Measurements from ENCODE around the gene GSX2. TPM values are rescaled to one million over a fixed set of nuclear protein-coding genes. Genes with fewer than 3 reads are reported as not detected.

Gene GSX2
- polyA plus RNA-seq (2012; ENCODE audit: insufficient read length, low read depth): not detected

DNA sequence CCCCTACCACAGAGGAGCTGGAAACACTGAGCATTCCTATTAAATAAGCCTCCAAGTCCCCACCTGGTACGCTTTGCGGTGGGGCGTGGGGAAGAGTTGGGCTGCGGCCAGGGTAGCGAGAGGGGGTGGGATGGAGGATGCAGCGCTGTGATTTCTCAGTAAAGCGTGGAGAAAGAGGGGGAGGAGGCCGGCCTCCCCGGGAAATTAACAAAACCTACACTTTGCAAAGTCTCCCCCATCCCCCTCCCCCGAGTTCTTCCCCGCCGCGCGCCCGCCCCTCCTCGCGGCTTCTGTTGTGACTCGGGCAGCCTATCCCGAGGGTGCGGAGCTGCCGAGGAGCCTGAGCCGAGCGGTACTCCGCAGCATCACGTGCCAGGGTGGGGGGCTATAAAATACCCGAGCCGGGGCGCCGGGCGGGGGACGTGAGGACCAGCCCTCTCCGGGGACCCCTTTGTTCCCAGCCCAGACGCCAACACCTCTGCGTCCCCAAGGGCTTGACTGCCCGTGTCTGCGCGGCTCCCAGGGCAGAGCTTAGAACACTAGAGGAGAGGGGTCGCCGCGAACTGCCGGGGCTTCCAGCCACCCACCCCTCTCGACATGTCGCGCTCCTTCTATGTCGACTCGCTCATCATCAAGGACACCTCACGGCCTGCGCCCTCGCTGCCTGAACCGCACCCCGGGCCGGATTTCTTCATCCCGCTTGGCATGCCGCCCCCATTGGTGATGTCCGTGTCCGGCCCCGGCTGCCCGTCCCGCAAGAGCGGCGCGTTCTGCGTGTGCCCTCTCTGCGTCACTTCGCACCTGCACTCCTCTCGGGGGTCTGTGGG lies at the start of gene GSX2:
Gene GSX2 (plus strand): TSS at position 416 of the 827 bp plus-strand sequence. CDS start 182 bp downstream, at position 598.
- TF ChIP-seq TAF1 (IDR thresholded peaks at IDR 0.05; ENCODE audit: borderline replicate concordance, insufficient read depth, low read length) (no peak), POLR2AphosphoS5 (IDR thresholded peaks at IDR 0.05; ENCODE audit: low read depth, low read length) (no peak), FOXP2 (optimal IDR thresholded peaks at IDR 0.05; ENCODE audit: borderline replicate concordance, extremely low read depth, extremely low read length, insufficient read depth) (no peak), SIN3A (IDR thresholded peaks at IDR 0.05; ENCODE audit: borderline replicate concordance, insufficient read depth, low read length) (no peak)
- TF ChIP-seq, protein P1, sequence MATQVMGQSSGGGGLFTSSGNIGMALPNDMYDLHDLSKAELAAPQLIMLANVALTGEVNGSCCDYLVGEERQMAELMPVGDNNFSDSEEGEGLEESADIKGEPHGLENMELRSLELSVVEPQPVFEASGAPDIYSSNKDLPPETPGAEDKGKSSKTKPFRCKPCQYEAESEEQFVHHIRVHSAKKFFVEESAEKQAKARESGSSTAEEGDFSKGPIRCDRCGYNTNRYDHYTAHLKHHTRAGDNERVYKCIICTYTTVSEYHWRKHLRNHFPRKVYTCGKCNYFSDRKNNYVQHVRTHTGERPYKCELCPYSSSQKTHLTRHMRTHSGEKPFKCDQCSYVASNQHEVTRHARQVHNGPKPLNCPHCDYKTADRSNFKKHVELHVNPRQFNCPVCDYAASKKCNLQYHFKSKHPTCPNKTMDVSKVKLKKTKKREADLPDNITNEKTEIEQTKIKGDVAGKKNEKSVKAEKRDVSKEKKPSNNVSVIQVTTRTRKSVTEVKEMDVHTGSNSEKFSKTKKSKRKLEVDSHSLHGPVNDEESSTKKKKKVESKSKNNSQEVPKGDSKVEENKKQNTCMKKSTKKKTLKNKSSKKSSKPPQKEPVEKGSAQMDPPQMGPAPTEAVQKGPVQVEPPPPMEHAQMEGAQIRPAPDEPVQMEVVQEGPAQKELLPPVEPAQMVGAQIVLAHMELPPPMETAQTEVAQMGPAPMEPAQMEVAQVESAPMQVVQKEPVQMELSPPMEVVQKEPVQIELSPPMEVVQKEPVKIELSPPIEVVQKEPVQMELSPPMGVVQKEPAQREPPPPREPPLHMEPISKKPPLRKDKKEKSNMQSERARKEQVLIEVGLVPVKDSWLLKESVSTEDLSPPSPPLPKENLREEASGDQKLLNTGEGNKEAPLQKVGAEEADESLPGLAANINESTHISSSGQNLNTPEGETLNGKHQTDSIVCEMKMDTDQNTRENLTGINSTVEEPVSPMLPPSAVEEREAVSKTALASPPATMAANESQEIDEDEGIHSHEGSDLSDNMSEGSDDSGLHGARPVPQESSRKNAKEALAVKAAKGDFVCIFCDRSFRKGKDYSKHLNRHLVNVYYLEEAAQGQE (IDR thresholded peaks at IDR 0.05; ENCODE audit: insufficient read depth in 1 of 2, low read depth in 2 of 2, low read length in 2 of 2): no peak

DNA sequence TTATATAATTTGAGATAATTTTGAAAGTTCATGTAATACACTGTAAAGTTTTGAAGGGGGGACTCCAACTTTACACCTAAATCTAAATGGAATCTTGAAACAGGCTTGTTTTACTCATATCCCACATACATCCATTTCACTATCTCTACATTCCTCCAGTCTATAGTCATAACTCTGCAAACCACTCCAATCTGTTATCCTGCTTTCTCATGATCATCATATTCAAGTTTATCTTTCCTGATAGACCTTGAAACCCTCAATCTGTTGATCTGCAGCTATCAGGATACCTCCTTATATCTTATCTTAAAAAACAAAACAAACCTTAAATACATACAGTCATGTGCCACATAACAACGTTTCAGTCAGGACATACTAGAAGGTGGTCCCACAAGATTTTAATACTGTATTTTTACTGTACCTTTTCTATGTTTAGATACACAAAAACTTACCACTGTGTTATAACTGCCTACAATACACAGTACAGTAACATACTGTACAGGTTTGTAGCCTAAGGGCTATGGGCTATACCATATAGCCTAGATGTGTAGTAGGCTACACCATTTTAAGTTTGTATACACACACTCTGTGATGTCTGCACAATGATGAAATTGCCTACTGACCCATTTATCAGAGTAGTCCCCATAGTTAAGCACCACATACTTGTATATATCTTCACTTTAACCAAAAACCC lies 49.6 kb upstream of the GSX2 start:
- no peak for TF ChIP-seq FOXP2 (optimal IDR thresholded peaks at IDR 0.05; ENCODE audit: borderline replicate concordance, extremely low read depth, extremely low read length, insufficient read depth)
- TF ChIP-seq TAF1 (IDR thresholded peaks at IDR 0.05; ENCODE audit: borderline replicate concordance, insufficient read depth, low read length): no peak
- no peak for TF ChIP-seq SIN3A (IDR thresholded peaks at IDR 0.05; ENCODE audit: borderline replicate concordance, insufficient read depth, low read length)
- TF ChIP-seq POLR2AphosphoS5 (IDR thresholded peaks at IDR 0.05; ENCODE audit: low read depth, low read length): no peak
- TF ChIP-seq, protein P1 (IDR thresholded peaks at IDR 0.05; ENCODE audit: insufficient read depth in 1 of 2, low read depth in 2 of 2, low read length in 2 of 2): no peak

DNA sequence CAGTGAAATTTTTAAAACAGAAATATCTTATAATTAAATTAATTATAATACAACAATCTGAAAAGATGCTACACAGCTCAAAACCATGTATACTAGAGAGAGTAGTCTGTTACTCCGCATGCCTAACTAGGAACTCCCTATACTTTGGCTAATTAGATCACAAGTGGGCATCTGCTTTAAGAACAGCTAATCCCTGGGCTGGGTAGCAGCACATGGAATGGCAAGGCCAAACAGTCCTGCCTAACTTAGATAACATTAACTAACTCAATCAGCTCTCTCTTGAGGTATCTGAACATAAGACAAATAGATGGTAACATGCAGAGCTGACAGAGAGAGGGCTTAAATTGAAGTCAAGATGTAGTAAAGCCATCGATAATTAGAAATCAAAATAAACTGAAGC lies 45.5 kb upstream of the GSX2 start:
- TF ChIP-seq POLR2AphosphoS5 (IDR thresholded peaks at IDR 0.05; ENCODE audit: low read depth, low read length): no peak
- TF ChIP-seq TAF1 (IDR thresholded peaks at IDR 0.05; ENCODE audit: borderline replicate concordance, insufficient read depth, low read length): no peak
- TF ChIP-seq FOXP2 (optimal IDR thresholded peaks at IDR 0.05; ENCODE audit: borderline replicate concordance, extremely low read depth, extremely low read length, insufficient read depth): no peak
- TF ChIP-seq SIN3A (IDR thresholded peaks at IDR 0.05; ENCODE audit: borderline replicate concordance, insufficient read depth, low read length): no peak
- TF ChIP-seq, protein P1 (IDR thresholded peaks at IDR 0.05; ENCODE audit: insufficient read depth in 1 of 2, low read depth in 2 of 2, low read length in 2 of 2): no peak

DNA sequence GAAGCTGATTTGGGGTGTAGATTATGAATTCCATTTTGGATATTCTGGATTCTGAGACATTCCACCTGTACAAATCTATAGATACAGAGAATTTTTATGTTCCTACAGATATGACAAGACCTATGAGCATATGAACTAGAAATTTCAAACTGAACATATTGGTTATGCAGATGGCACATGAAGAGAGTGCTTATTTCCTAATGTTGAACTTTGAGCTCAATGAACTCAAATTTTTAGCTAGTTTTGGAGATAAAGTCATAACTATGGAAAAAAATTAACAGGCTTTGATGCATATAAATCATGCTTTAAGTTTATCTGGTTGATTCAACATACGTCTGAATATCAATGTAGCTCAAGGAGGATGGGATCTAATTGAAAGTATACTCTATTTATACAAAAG lies 44.5 kb upstream of the GSX2 start:
- no peak for TF ChIP-seq SIN3A (IDR thresholded peaks at IDR 0.05; ENCODE audit: borderline replicate concordance, insufficient read depth, low read length)
- TF ChIP-seq, protein P1 (IDR thresholded peaks at IDR 0.05; ENCODE audit: insufficient read depth in 1 of 2, low read depth in 2 of 2, low read length in 2 of 2): no peak
- no peak for TF ChIP-seq FOXP2 (optimal IDR thresholded peaks at IDR 0.05; ENCODE audit: borderline replicate concordance, extremely low read depth, extremely low read length, insufficient read depth)
- no peak for TF ChIP-seq TAF1 (IDR thresholded peaks at IDR 0.05; ENCODE audit: borderline replicate concordance, insufficient read depth, low read length)
- TF ChIP-seq POLR2AphosphoS5 (IDR thresholded peaks at IDR 0.05; ENCODE audit: low read depth, low read length): no peak
